Tibial nerve (tissue), 4 donors: ENCODE measurements around the gene POMGNT1. TPM values are rescaled to one million over a fixed set of nuclear protein-coding genes. Genes with fewer than 3 reads are reported as not detected.

Source experiments
- DNase-seq, 2 donors: peaks; one replicate each; pipeline ENCODE4 v3.0.0-alpha.2; 2019; ENCODE audit warnings: low spot score in 2 of 2
- H3K27ac ChIP-seq, 4 donors: fragments of 200-600 bp; sonication (generic) in 3 of 4; one replicate each; pipeline ENCODE4 v1.5.1; 2017 to 2019; ENCODE audit warnings: mild to moderate bottlenecking in 1 of 4
- H3K27me3 ChIP-seq, 2 donors: fragments of 200-600 bp; sonication (generic) in 1 of 2; one replicate each; pipeline versions ENCODE4 v1.5.1 to v1.6.0; 2017 to 2019
- H3K36me3 ChIP-seq, 3 donors: fragments of 200-600 bp; sonication (generic); one replicate each; pipeline ENCODE4 v1.5.1; 2018 to 2019
- H3K4me1 ChIP-seq, 4 donors: fragments of 200-600 bp; sonication (generic) in 3 of 4; one replicate each; pipeline ENCODE4 v1.5.1; 2017 to 2019
- H3K4me3 ChIP-seq, 4 donors: fragments of 200-600 bp; sonication (generic) in 3 of 4; one replicate each; pipeline ENCODE4 v1.5.1; 2017 to 2019; ENCODE audit warnings: mild to moderate bottlenecking in 1 of 4, moderate library complexity in 1 of 4
- H3K9me3 ChIP-seq, 4 donors: fragments of 200-600 bp; sonication (generic) in 3 of 4; one replicate each; pipeline ENCODE4 v1.5.1; 2017 to 2019
- CTCF ChIP-seq, 5 experiments: fragments of 200-600 bp in 3 of 5; fragments of 450-650 bp in 2 of 5; sonication (generic) in 3 of 5; IDR thresholded peaks; one replicate each; pipeline ENCODE4 v1.5.1; 2016 to 2019; ENCODE audit warnings: antibody characterized with exemption in 5 of 5, mild to moderate bottlenecking in 3 of 5, moderate library complexity in 2 of 5
- EP300 ChIP-seq, 2 donors: sonication (generic); formaldehyde crosslinking; IDR thresholded peaks; one replicate each; pipeline ENCODE4 v1.6.1; 2017; ENCODE audit warnings: antibody characterized with exemption in 2 of 2, mild to moderate bottlenecking in 1 of 2
- POLR2A ChIP-seq, 2 donors: fragments of 450-650 bp; IDR thresholded peaks; one replicate each; pipeline ENCODE4 v1.6.1; 2017; ENCODE audit warnings: antibody characterized with exemption in 2 of 2, mild to moderate bottlenecking in 2 of 2, moderate library complexity in 2 of 2
- WGBS, 2 donors: methylation state at CpG; one replicate each; pipeline ENCODE4 v1.1.5; 2018; 5-methylcytosine and 5-hydroxymethylcytosine counted together
- total RNA-seq, 4 donors: library from RNA; depleted of rRNA; stranded (reverse); fragments of >200 nt; gene quantifications; one replicate each; pipeline ENCODE4 v1.1.0, GENCODE V29; 2016

The POMGNT1 gene
- total RNA-seq, 4 donors from 2014 or later = 53.8 to 71.5 (median 62.8) TPM

GRCh38 chr1:46176211-46176865 lies 21.9 kb downstream of the POMGNT1 start, which contains the start of gene P3R3URF:
Gene P3R3URF, minus strand, starts transcription at chr1:46176488. Its CDS starts 17 bp downstream, at chr1:46176471.
- WGBS, 2 donors = 89 to 91% methylated on average over 13 of the region's 13 CpGs
- H3K27ac ChIP-seq = peak within 1 kb of the TSS in 3 of 4 donors; percentile 28 to 74 (median 68)
- no peaks in the 10 kb centered on the region for H3K9me3 ChIP-seq
- DNase-seq = no peak
- TF ChIP-seq POLR2A (IDR thresholded peaks at IDR 0.05) = no peak
- no peak for TF ChIP-seq CTCF (IDR thresholded peaks at IDR 0.05)
- no peak for TF ChIP-seq EP300 (IDR thresholded peaks at IDR 0.05)
- H3K4me1 ChIP-seq = peaks cover 0 to 39% (median 15%) of the 10 kb centered on the region in 4 donors
- H3K27me3 ChIP-seq = no peaks in the 10 kb centered on the region
- H3K36me3 ChIP-seq = no peaks in the 10 kb centered on the region
- no peak within 1 kb of the TSS for H3K4me3 ChIP-seq

- no peak for DNase-seq
- H3K9me3 ChIP-seq = no peaks in the 10 kb centered on the region
- no peak overlapping the region for H3K4me3 ChIP-seq
- TF ChIP-seq CTCF (IDR thresholded peaks at IDR 0.05) (no peak), POLR2A (IDR thresholded peaks at IDR 0.05) (no peak), EP300 (IDR thresholded peaks at IDR 0.05) (no peak)
- peak overlapping the region in 3 of 4 donors; percentile 28 to 74 (median 68) for H3K27ac ChIP-seq
- no peaks in the 10 kb centered on the region for H3K36me3 ChIP-seq
- WGBS, 2 donors = 57 to 59% methylated on average over 3 of the region's 3 CpGs
- H3K4me1 ChIP-seq = peaks cover 0 to 37% (median 15%) of the 10 kb centered on the region in 4 donors
- H3K27me3 ChIP-seq = no peaks in the 10 kb centered on the region
Measured at GRCh38 chr1:46175243-46175642, 23.0 kb downstream of the POMGNT1 start.

GRCh38 chr1:46174448-46175231 lies 23.6 kb downstream of the POMGNT1 start, which contains the start of gene TSPAN1:
Gene TSPAN1, plus strand, starts transcription at chr1:46175087. Its CDS starts 6,021 bp downstream, at chr1:46181108.
- peak within 1 kb of the TSS in 3 of 4 donors; percentile 28 to 74 (median 68) for H3K27ac ChIP-seq
- 45 to 48% methylated on average over 10 to 11 of the region's 11 CpGs for WGBS, 2 donors
- no peaks in the 10 kb centered on the region for H3K9me3 ChIP-seq
- DNase-seq = peak in 1 of 2 donors; percentile 39
- H3K36me3 ChIP-seq = no peaks in the 10 kb centered on the region
- no peaks in the 10 kb centered on the region for H3K27me3 ChIP-seq
- H3K4me3 ChIP-seq = no peak within 1 kb of the TSS
- no peak for TF ChIP-seq CTCF (IDR thresholded peaks at IDR 0.05)
- TF ChIP-seq POLR2A (IDR thresholded peaks at IDR 0.05) = no peak
- peak in 1 of 2 donors; percentile 35 for TF ChIP-seq EP300 (IDR thresholded peaks at IDR 0.05)
- H3K4me1 ChIP-seq = peaks cover 0 to 31% (median 15%) of the 10 kb centered on the region in 4 donors

- 21 to 28% methylated on average over 4 of the region's 4 CpGs for WGBS, 2 donors
- Histone ChIP-seq H3K4me3 (no peak overlapping the region), H3K27me3 (no peaks in the 10 kb centered on the region), H3K36me3 (no peaks in the 10 kb centered on the region), H3K4me1 (peaks cover 0 to 27% (median 15%) of the 10 kb centered on the region in 4 donors), H3K9me3 (no peaks in the 10 kb centered on the region), H3K27ac (no peak overlapping the region)
- TF ChIP-seq CTCF (IDR thresholded peaks at IDR 0.05) (no peak), POLR2A (IDR thresholded peaks at IDR 0.05) (no peak), EP300 (IDR thresholded peaks at IDR 0.05) (no peak)
- no peak for DNase-seq
Measured at GRCh38 chr1:46173361-46173856, 24.8 kb downstream of the POMGNT1 start.
